ENCODE measurements around the gene KLKB1.
"Not testable (repeated sequence)": the region's sequence is repeated elsewhere in the genome, so short reads cannot be mapped to it uniquely, and the experiment has no call there.

GRCh38 chr4:186242031-186242430 lies 14.7 kb downstream of the KLKB1 start:
- TF ChIP-seq POLR2AphosphoS5 (IDR thresholded peaks at IDR 0.05; ENCODE audit: low read depth, low read length); CTCF (IDR thresholded peaks at IDR 0.05); SIN3A (IDR thresholded peaks at IDR 0.05; ENCODE audit: borderline replicate concordance, insufficient read depth, low read depth, low read length); TCF7L2 (IDR thresholded peaks at IDR 0.05; ENCODE audit: low read depth, low read length): not testable (repeated sequence)
- TF ChIP-seq, protein P1, sequence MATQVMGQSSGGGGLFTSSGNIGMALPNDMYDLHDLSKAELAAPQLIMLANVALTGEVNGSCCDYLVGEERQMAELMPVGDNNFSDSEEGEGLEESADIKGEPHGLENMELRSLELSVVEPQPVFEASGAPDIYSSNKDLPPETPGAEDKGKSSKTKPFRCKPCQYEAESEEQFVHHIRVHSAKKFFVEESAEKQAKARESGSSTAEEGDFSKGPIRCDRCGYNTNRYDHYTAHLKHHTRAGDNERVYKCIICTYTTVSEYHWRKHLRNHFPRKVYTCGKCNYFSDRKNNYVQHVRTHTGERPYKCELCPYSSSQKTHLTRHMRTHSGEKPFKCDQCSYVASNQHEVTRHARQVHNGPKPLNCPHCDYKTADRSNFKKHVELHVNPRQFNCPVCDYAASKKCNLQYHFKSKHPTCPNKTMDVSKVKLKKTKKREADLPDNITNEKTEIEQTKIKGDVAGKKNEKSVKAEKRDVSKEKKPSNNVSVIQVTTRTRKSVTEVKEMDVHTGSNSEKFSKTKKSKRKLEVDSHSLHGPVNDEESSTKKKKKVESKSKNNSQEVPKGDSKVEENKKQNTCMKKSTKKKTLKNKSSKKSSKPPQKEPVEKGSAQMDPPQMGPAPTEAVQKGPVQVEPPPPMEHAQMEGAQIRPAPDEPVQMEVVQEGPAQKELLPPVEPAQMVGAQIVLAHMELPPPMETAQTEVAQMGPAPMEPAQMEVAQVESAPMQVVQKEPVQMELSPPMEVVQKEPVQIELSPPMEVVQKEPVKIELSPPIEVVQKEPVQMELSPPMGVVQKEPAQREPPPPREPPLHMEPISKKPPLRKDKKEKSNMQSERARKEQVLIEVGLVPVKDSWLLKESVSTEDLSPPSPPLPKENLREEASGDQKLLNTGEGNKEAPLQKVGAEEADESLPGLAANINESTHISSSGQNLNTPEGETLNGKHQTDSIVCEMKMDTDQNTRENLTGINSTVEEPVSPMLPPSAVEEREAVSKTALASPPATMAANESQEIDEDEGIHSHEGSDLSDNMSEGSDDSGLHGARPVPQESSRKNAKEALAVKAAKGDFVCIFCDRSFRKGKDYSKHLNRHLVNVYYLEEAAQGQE (IDR thresholded peaks at IDR 0.05; ENCODE audit: insufficient read depth in 1 of 2, low read depth in 2 of 2, low read length in 1 of 2): not testable (repeated sequence)

All from Panc1 (cell line).